HCT116 (cell line): Measurements from ENCODE around the gene SPAG4. TPM values are rescaled to one million over a fixed set of nuclear protein-coding genes. Genes with fewer than 3 reads are reported as not detected.

Experiments used
- ATAC-seq: fragments of 200-7000 bp; cut with Tn5 transposase; 2 replicates; pipeline ENCODE4 v1.9.1; 2020; ENCODE audit warnings: mild to moderate bottlenecking, moderate library complexity
- BruUV-seq: library from RNA; stranded (reverse); fragments of 400-500 nt; replicated peaks from 2 replicates; lab custom pipeline; 2021; lab: Mats Ljungman, UMichigan
- CTCF ChIA-PET: fragments of 300-600 bp; sonication (Branson Sonifier 250); formaldehyde crosslinking; loops from one replicate; lab custom pipeline; 2021; ENCODE audit warnings: antibody characterized with exemption; lab: Charles Lee
- POLR2A ChIA-PET: fragments of 300-600, 350-600 bp; sonication (Branson Sonifier 250); formaldehyde crosslinking; loops from one replicate; lab custom pipeline; 2021; ENCODE audit warnings: antibody characterized with exemption; lab: Charles Lee
- RAD21 ChIA-PET, 2 experiments: fragments of 300-600 bp; sonication (Branson Sonifier 250); formaldehyde crosslinking; loops; one replicate each; lab custom pipeline; 2023; ENCODE audit warnings: low total read pairs in 2 of 2; ENCODE audit not compliant: uncharacterized antibody in 2 of 2, unreplicated experiment in 2 of 2, low non-redundant PET in 1 of 2; lab: Charles Lee
- DNase-seq: peaks from one replicate; pipeline ENCODE4 v3.0.0-alpha.2; 2010; ENCODE audit warnings: low read depth, low spot score
- H2AFZ ChIP-seq: fragments of 200-600 bp; shearing (Covaris generic), sonication (generic); 2 replicates; pipeline ENCODE4 v1.6.1; 2017; ENCODE audit warnings: low read depth, mixed run types, mixed read lengths, antibody characterized with exemption, low read length; ENCODE audit not compliant: poor library complexity, severe bottlenecking
- H3K27ac ChIP-seq: 2 replicates; pipeline ENCODE4 v1.5.1; 2012; ENCODE audit warnings: low read depth, low read length
- H3K27me3 ChIP-seq: fragments of 200-600 bp; sonication (generic); 2 replicates; pipeline ENCODE4 v1.6.1; 2016; ENCODE audit warnings: mixed run types, low read length, mixed read lengths; ENCODE audit not compliant: insufficient read depth
- H3K36me3 ChIP-seq, 2 experiments: fragments of 200-500 bp in 1 of 2; fragments of 200-600 bp in 1 of 2; sonication (Bioruptor generic) in 1 of 2; sonication (generic) in 1 of 2; 2 replicates each; pipeline versions ENCODE4 v1.5.1 to v1.6.1; 2014 to 2016; ENCODE audit warnings: low read length in 2 of 2, inconsistent platforms in 1 of 2, mixed read lengths in 1 of 2, mixed run types in 1 of 2; ENCODE audit not compliant: insufficient read depth in 2 of 2, control insufficient read depth in 1 of 2
- H3K4me1 ChIP-seq, 2 experiments: fragments of 200-600 bp in 1 of 2; sonication (generic) in 1 of 2; 2 replicates each; pipeline versions ENCODE4 v1.5.1 to v1.6.1; 2012 to 2017; ENCODE audit warnings: low read length in 2 of 2, inconsistent platforms in 1 of 2, mild to moderate bottlenecking in 1 of 2, mixed read lengths in 1 of 2, mixed run types in 1 of 2, moderate library complexity in 1 of 2; ENCODE audit not compliant: insufficient read depth in 2 of 2, control insufficient read depth in 1 of 2
- H3K4me2 ChIP-seq: fragments of 200-600 bp; sonication (generic); 2 replicates; pipeline ENCODE4 v1.6.1; 2017; ENCODE audit warnings: mixed run types, low read length, mixed read lengths
- H3K4me3 ChIP-seq, 2 experiments: fragments of 200-600 bp in 1 of 2; sonication (generic) in 1 of 2; replicated peaks in 1 of 2; 2 replicates each; pipeline ENCODE4 v1.5.1; 2011 to 2016; ENCODE audit warnings: low read length in 2 of 2, control low read depth in 1 of 2, low read depth in 1 of 2, mild to moderate bottlenecking in 1 of 2, mixed read lengths in 1 of 2, mixed run types in 1 of 2
- H3K79me2 ChIP-seq: fragments of 200-600 bp; sonication (generic); 2 replicates; pipeline ENCODE4 v1.6.1; 2017; ENCODE audit warnings: mild to moderate bottlenecking, mixed run types, low read length, moderate library complexity, mixed read lengths; ENCODE audit not compliant: insufficient read depth
- H3K9ac ChIP-seq: fragments of 200-600 bp; sonication (generic); 2 replicates; pipeline ENCODE4 v1.6.1; 2016; ENCODE audit warnings: low read length, mixed read lengths
- H3K9me2 ChIP-seq: fragments of 200-600 bp; sonication (generic), shearing (Covaris generic); 2 replicates; pipeline ENCODE4 v1.6.1; 2017; ENCODE audit warnings: mixed run types, mild to moderate bottlenecking, moderate library complexity; ENCODE audit not compliant: insufficient read depth
- H3K9me3 ChIP-seq, 2 experiments: fragments of 200-500 bp in 1 of 2; fragments of 200-600 bp in 1 of 2; sonication (Bioruptor generic) in 1 of 2; sonication (generic) in 1 of 2; 2 replicates each; pipeline ENCODE4 v1.6.1; 2014 to 2017; ENCODE audit warnings: low read length in 2 of 2, mixed read lengths in 2 of 2, inconsistent platforms in 1 of 2, low read depth in 1 of 2, mild to moderate bottlenecking in 1 of 2, mixed run types in 1 of 2, moderate library complexity in 1 of 2; ENCODE audit not compliant: control insufficient read depth in 1 of 2, insufficient read depth in 1 of 2
- H4K20me1 ChIP-seq: fragments of 200-600 bp; sonication (generic), shearing (Covaris generic); 2 replicates; pipeline ENCODE4 v1.6.1; 2017; ENCODE audit warnings: mixed run types, mild to moderate bottlenecking, moderate library complexity; ENCODE audit not compliant: insufficient read depth
- ATF3 ChIP-seq: IDR thresholded peaks from 2 replicates; pipeline ENCODE4 v1.6.1; 2012
- CBX3 ChIP-seq: IDR thresholded peaks from 2 replicates; pipeline ENCODE4 v1.6.1; 2012; ENCODE audit warnings: low read depth
- EGR1 ChIP-seq: IDR thresholded peaks from 2 replicates; pipeline ENCODE4 v1.6.1; 2012; ENCODE audit warnings: low read depth
- EZH2 ChIP-seq: fragments of 200-600 bp; sonication (generic); IDR thresholded peaks from 2 replicates; pipeline ENCODE4 v1.6.1; 2017; ENCODE audit warnings: antibody characterized with exemption, mixed run types
- JUND ChIP-seq: IDR thresholded peaks from 2 replicates; pipeline ENCODE4 v1.6.1; 2012
- POLR2A ChIP-seq: IDR thresholded peaks from 2 replicates; pipeline ENCODE4 v1.7.0; 2011; ENCODE audit warnings: borderline replicate concordance; ENCODE audit not compliant: insufficient read depth, insufficient read length; ENCODE audit errors: extremely low read depth
- POLR2AphosphoS5 ChIP-seq: IDR thresholded peaks from 2 replicates; pipeline ENCODE4 v1.6.1; 2011; ENCODE audit warnings: mild to moderate bottlenecking, low read depth, low read length, moderate library complexity
- RAD21 ChIP-seq: IDR thresholded peaks from 2 replicates; pipeline ENCODE4 v1.6.1; 2012; ENCODE audit warnings: low read depth, mild to moderate bottlenecking
- SIN3A ChIP-seq: IDR thresholded peaks from 2 replicates; pipeline ENCODE4 v1.6.1; 2012; ENCODE audit warnings: low read depth
- SP1 ChIP-seq: IDR thresholded peaks from 2 replicates; pipeline ENCODE4 v1.6.1; 2012; ENCODE audit warnings: low read depth
- SRF ChIP-seq: IDR thresholded peaks from 2 replicates; pipeline ENCODE4 v1.6.1; 2012; ENCODE audit warnings: low read depth
- TCF7L2 ChIP-seq: IDR thresholded peaks from 2 replicates; pipeline ENCODE4 v1.7.0; 2011; ENCODE audit warnings: borderline replicate concordance, inconsistent platforms; ENCODE audit not compliant: insufficient read depth, insufficient read length; ENCODE audit errors: extremely low read depth
- YY1 ChIP-seq: IDR thresholded peaks from 2 replicates; pipeline ENCODE4 v1.6.1; 2011; ENCODE audit warnings: low read length, low read depth, moderate library complexity, mild to moderate bottlenecking; ENCODE audit not compliant: insufficient replicate concordance; ENCODE audit errors: extremely low read depth
- ZNF274 ChIP-seq: fragments of 200-500 bp; sonication (Bioruptor generic); IDR thresholded peaks from 2 replicates; pipeline ENCODE4 v1.6.1; 2014; ENCODE audit warnings: mild to moderate bottlenecking, low read depth, low read length, inconsistent platforms
- intact Hi-C: fragments of 100-400 bp; cut with micrococcal nuclease; formaldehyde crosslinking; loops from 2 replicates; pipeline ENCODE4 v1.10.0; 2022
- total RNA-seq: library from RNA; stranded (reverse); gene quantifications from one replicate; pipeline ENCODE4 v1.2.1, GENCODE V29; 2021; ENCODE audit not compliant: unreplicated experiment

Gene SPAG4
- total RNA-seq, 1 experiment from 2014 or later, result 6.2 TPM

GRCh38 chr20:35660122-35660937, 44.7 kb downstream of the SPAG4 start:
- intact Hi-C loops, result no loop called here
- ATAC-seq (no peak), DNase-seq (no peak)
- peaks cover 64% of the 10 kb centered on the region for H4K20me1 ChIP-seq
- H3K9me3 ChIP-seq, result no peaks in the 10 kb centered on the region
- H3K4me3 ChIP-seq, result no peak overlapping the region
- no peak for TF ChIP-seq EZH2
- TF ChIP-seq SP1, result no peak
- TF ChIP-seq EGR1, result no peak
- no peak for TF ChIP-seq JUND
- TF ChIP-seq ATF3, result no peak
- no peak for TF ChIP-seq CBX3
- no peak for TF ChIP-seq SIN3A
- TF ChIP-seq SRF, result no peak
- no peak for TF ChIP-seq RAD21
- no peak for TF ChIP-seq TCF7L2
- TF ChIP-seq POLR2AphosphoS5, result no peak
- TF ChIP-seq POLR2A, result no peak
- TF ChIP-seq YY1, result no peak
- TF ChIP-seq ZNF274, result no peak
- TF ChIP-seq, all 23 proteins: peak for 0
- RAD21 ChIA-PET, result no interaction called here
- CTCF ChIA-PET, result no interaction called here
- peak overlapping the region; percentile 97 for H3K9ac ChIP-seq
- POLR2A ChIA-PET, result interaction anchor here (1.0 to 1.1 kb wide), 2 partner anchors 41 to 82 kb away, joined by 3 read pairs; partner anchors contain the start of gene RBM39
- H3K27ac ChIP-seq, result no peak overlapping the region
- H3K4me2 ChIP-seq, result peak overlapping the region; percentile 80; the same call in 1 of the 2 replicates
- peaks cover 0 to 7% of the 10 kb centered on the region in 2 experiments for H3K36me3 ChIP-seq
- H3K4me1 ChIP-seq, result peaks cover 31 to 43% of the 10 kb centered on the region in 2 experiments
- no TSS peak for BruUV-seq
- peaks cover 94% of the 10 kb centered on the region for H3K79me2 ChIP-seq
- no peaks in the 10 kb centered on the region for H3K27me3 ChIP-seq
- H2AFZ ChIP-seq, result no peak overlapping the region
- H3K9me2 ChIP-seq, result no peaks in the 10 kb centered on the region
